GM10847 (cell line): ENCODE measurements around the gene CREB3L2.

Experiments
- POLR2A ChIP-seq: IDR thresholded peaks from 2 replicates; pipeline ENCODE4 v1.6.1; 2011; ENCODE audit not compliant: insufficient read length; ENCODE audit errors: extremely low read depth

CREB3L2 gene

GRCh38 chr7:137850571-137850970 is 151.3 kb downstream of the CREB3L2 start:
- TF ChIP-seq POLR2A, result no peak

DNA sequence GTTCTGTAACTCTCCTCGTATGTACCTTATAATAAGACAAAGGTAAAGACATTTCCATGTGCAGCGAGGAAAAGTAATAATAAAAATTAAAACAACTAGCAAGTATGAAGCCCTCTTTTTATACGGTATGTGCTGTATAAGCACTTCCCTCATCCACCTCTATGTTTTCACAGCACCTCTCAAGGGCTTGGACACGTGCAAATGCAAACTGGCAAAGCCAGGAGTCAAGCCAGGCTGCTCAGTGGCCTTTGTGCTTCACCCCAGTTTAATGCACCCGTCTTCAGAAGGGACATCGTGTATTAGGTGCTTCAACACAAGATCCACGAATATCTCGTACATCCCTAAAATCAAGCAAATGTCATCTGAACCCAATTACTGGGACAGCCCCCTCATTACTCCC is 153.8 kb downstream of the CREB3L2 start:
- no peak for TF ChIP-seq POLR2A

GRCh38 chr7:137847568-137848050 is 154.3 kb downstream of the CREB3L2 start:
- no peak for TF ChIP-seq POLR2A

DNA sequence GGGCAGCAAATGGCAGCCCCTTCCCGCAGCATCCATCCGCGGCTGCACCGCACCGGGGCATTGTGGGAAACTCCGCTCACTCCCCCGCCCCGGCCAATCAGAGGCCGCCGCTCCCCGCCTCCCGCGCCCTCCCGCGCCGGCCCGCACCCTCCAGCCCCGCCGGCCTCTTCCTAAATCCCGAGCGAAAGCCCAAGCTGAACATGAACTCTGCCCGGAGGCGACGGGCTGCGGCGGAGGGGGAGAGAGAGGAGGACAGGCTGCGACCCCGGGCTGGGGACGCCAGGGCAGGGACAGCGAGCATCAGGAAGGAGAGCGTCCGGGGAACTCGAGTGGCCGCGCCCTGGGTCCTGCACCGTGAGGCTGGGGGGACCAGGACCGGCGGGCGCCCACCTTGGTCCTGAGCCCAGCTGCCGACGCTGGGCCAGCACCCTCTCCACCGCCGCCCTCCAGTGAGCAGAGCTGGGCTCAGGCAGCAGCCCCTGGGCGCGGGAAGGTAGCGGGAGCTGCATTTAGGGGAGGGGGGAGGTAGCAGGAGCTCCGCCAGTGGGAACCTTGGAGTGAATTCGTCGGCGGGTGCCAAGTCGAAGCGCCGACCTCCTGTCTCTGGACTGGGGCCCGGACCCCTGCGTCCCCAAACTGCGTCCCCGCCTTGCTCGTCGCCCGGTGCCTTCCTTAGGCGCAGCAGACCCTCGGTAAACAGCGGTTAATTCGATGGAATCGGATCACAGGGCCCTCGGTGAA is 154.9 kb downstream of the CREB3L2 start, which contains the start of gene DGKI:
Gene DGKI, minus strand, starts transcription at position 148 of the 741 bp plus-strand sequence.
- no peak for TF ChIP-seq POLR2A

DNA sequence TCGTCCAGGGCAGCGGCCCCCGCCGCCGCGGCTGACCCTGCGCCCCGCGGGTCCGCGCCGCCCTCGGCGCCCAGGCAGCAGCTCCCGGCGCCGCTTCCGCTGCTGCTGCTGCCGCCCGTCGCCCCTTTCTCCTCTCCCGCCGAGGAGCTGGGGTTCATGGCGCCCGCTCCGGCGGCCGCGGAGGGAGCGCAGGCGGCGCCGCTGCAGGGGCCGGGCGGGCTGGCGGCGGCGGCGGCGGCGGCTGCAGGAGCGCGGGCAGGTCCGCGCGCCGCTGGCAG is 155.4 kb downstream of the CREB3L2 start:
- no peak for TF ChIP-seq POLR2A

DNA sequence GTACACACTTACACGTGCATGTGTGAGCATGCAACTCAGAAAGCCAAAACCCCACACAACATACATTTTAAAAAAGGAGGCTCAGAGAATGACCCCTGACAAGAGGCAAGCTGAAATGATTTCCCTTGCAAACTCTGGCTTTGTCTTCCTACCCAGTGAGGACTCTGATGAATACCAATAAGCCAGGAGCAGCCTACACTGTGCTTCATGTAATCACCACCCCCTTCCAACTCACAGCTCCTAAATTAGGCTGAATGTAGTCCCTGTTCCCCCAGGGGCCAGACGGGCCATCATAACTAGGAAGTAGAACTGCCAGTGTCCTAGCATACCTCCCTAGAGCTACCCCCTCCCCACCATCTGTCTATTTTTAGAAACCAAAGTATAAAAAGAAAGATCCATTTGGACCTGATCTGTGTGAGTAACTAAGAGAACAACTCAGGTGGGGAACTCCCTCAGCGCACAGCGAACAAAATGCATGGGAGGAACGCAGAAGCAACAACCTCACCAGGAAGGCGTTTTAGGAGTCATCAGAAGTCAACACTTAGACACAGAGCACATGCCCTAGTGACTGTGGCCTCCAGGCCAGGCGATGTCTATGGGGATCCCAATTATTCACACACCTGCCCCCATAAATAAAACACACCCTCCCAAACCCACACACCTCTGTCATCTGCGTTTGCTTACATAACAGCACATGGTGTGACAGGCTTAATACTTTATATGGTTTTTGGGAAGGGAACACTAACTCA is 157.0 kb downstream of the CREB3L2 start:
- TF ChIP-seq POLR2A, result no peak

- TF ChIP-seq POLR2A, result no peak
Measured at GRCh38 chr7:137839903-137840779, 161.7 kb downstream of the CREB3L2 start.

DNA sequence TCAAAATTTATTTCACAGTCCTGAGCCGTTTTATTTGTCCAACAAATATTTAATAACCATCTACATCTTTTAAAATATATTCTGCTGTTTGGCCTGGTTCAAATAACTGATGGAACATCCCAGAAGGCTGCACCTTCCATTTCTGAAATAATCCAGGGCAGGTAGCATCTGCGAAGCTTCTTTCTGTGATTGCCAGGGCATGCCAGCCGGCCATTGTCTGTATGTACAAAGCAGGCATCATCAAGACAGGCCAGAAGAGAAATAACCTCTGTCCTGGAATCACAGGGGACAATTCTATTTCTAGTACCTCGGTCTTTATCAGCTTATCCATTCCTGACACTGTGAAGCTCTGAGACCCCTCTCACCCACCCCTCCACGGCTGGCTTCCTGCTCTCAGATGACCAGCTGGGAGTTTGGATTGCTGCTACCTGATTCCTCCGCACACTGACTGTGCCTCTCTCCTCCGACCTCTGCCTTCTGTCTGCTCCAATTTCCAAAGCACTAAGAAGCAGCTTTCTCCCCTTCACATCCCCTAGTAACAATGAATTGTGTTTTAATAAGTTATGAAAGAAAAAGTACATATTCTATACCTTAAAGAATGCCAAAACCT is 163.1 kb downstream of the CREB3L2 start:
- TF ChIP-seq POLR2A, result no peak

GRCh38 chr7:137836541-137836940 is 165.3 kb downstream of the CREB3L2 start:
- TF ChIP-seq POLR2A, result no peak

- TF ChIP-seq POLR2A, result no peak
Measured at GRCh38 chr7:137836113-137836509, 165.8 kb downstream of the CREB3L2 start.

DNA sequence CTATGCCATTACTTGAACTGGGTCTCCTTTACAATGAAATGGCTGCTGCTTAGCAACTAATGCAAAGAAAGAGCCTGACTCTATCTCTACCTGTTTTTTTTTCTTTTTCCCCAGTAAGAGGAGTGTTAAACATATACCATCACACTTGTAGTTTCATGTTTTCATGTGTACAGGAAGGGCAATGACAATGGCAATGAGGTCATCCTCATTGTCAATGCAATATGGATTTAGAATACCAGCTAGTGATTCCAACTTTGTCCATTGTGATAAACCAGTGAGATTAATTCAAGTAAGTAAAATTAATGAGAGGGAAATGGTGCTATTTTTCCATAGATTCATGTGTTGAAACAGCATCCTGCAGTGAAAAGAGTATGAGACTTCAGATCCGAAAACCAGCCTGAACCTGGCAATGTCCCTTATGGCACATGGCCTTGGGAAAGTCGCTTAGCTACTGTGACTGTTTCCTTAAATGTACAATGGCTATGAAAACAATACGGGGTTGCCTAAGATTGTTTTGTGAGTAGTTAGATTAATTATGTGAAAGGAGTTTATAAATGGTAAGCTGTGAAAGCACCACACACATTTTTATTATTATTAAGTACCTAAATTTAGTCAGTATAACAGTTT is 166.3 kb downstream of the CREB3L2 start:
- no peak for TF ChIP-seq POLR2A

DNA sequence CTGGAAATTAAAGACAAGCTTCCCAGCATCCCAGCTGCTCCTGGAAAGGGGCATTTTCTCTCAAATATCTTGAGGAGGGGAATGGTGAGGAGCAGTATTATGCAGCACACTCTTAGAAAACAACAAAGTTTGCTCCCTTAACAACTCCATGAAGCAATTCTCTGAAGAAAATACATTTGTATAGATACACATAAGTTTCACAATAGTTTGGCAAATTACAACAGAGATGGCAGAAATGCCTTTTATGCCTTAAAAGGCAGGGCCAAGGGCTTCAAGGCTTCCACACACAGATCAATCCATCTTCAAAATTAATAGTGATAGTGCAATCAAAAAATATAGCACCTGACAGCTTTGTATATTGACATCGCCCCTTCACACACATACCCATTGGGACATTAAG is 167.3 kb downstream of the CREB3L2 start:
- TF ChIP-seq POLR2A, result no peak

DNA sequence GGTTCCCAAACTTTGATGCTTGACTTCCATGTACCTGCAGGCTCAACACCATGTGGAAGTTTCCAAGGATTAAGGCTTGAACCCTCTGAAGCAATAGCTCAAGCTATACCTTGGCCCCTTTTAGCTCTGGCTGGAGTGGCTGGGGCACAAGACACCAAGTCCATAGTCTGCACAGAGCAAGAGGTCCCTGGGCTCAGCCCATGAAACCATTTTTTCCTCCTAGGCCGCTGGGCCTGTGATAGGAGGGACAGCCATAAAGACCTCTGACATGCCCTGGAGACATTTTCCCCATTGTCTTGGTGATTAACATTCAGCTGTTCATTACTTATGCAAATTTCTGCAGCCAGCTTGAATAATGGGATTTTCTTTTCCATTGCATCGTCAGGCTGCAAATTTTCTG is 169.5 kb downstream of the CREB3L2 start:
- TF ChIP-seq POLR2A, result no peak

DNA sequence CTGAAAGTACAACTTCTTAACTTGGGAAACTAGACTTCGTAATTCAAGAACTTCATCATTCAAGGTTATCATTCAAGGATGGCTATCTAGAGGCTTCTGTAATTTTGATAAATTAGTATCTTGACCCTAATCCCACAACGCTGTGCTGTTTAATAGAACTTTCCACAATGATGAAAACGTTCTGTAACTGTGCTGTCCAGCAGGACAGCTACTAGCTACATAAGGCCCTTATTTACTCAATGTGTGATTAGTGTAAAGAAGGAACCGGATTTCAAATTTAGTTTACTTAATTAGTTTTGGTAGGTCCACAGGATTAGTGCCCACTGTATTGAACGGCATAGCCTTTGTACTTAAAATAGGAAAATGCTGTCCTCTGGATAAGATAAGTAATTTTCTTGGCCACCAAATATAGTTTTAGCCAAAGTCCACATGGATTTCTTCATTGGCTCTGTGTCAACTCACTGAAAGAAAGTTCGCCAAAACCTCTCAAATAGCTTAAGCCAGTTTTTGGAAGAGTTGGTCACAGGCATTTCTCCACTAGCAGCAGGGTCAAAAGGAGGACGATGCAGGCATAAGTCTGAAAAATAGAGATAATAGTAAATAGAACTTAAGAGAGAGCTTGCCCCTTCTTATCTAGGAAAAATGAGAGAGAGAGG is 172.4 kb downstream of the CREB3L2 start:
- no peak for TF ChIP-seq POLR2A

GRCh38 chr7:137828456-137828855 is 173.4 kb downstream of the CREB3L2 start:
- no peak for TF ChIP-seq POLR2A

GRCh38 chr7:137825489-137825888 is 176.4 kb downstream of the CREB3L2 start:
- TF ChIP-seq POLR2A, result no peak
